ENCODE measurements around the gene ATP8A2. TPM values are rescaled to one million over a fixed set of nuclear protein-coding genes. Genes with fewer than 3 reads are reported as not detected.

Gene ATP8A2
- total RNA-seq, 3 donors from 2014 or later (not counting 1 experiment from before 2014, with no cell fraction given), result 0.43 to 0.68 (median 0.59) TPM

DNA sequence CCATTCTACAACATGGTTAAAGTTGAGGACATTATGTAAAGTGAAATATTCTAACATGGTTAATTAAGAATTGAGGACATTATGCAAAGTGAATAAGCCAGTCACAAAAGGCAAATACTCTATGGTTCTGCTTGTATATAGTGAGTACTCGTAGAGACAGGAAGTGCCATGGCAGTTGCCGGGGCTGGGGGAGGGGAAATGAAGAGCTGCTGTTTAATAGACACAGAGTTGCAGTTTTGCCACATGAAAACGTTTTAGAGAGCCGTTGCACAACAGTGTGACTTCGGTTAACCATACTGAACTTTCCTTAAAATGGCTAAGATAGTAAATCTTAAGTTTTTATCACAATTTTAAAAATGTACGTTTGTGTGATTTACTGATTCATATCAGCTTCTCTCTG lies 503.1 kb downstream of the ATP8A2 start:
- H3K4me3 ChIP-seq (ENCODE audit: low read length), result no peak overlapping the region
- H3K36me3 ChIP-seq (ENCODE audit: control insufficient read depth, insufficient read depth, low read length), result no peaks in the 10 kb centered on the region
- no peaks in the 10 kb centered on the region for H3K27me3 ChIP-seq (ENCODE audit: control insufficient read depth, insufficient read depth, low read length)
- peaks cover 12% of the 10 kb centered on the region for H3K4me1 ChIP-seq (ENCODE audit: control insufficient read depth, insufficient read depth, low read length)
- peak; percentile 35 to 81 for DNase-seq
- H3K4me3 Mint-ChIP-seq, result peak overlapping the region; percentile 18
- 21% methylated on average over 5 of the region's 6 CpGs for WGBS (ENCODE audit: insufficient coverage)
- no peaks in the 10 kb centered on the region for H3K27me3 Mint-ChIP-seq (ENCODE audit: low read depth in 2 of 2)
- TF ChIP-seq, protein P1, sequence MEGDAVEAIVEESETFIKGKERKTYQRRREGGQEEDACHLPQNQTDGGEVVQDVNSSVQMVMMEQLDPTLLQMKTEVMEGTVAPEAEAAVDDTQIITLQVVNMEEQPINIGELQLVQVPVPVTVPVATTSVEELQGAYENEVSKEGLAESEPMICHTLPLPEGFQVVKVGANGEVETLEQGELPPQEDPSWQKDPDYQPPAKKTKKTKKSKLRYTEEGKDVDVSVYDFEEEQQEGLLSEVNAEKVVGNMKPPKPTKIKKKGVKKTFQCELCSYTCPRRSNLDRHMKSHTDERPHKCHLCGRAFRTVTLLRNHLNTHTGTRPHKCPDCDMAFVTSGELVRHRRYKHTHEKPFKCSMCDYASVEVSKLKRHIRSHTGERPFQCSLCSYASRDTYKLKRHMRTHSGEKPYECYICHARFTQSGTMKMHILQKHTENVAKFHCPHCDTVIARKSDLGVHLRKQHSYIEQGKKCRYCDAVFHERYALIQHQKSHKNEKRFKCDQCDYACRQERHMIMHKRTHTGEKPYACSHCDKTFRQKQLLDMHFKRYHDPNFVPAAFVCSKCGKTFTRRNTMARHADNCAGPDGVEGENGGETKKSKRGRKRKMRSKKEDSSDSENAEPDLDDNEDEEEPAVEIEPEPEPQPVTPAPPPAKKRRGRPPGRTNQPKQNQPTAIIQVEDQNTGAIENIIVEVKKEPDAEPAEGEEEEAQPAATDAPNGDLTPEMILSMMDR (IDR thresholded peaks at IDR 0.05), result no peak
- peaks cover 0 to 3% of the 10 kb centered on the region in 2 donors for H3K9me3 Mint-ChIP-seq
- H3K9me3 ChIP-seq (ENCODE audit: control insufficient read depth, insufficient read depth, low read length), result no peaks in the 10 kb centered on the region
- intact Hi-C loops (cut with micrococcal nuclease), result loop anchor here (1.0 kb wide), 1 partner anchor 26 kb away; no protein-coding TSS in a partner anchor
- peak; percentile 83 to 91 (median 87) for ATAC-seq
- no peaks in the 10 kb centered on the region for H3K36me3 Mint-ChIP-seq
- H3K4me1 Mint-ChIP-seq, result peaks cover 20 to 28% of the 10 kb centered on the region in 2 donors
- peak overlapping the region; percentile 53 for H3K27ac ChIP-seq (ENCODE audit: low read length)
- H3K27ac Mint-ChIP-seq, result peak overlapping the region; percentile 17 to 71

DNA sequence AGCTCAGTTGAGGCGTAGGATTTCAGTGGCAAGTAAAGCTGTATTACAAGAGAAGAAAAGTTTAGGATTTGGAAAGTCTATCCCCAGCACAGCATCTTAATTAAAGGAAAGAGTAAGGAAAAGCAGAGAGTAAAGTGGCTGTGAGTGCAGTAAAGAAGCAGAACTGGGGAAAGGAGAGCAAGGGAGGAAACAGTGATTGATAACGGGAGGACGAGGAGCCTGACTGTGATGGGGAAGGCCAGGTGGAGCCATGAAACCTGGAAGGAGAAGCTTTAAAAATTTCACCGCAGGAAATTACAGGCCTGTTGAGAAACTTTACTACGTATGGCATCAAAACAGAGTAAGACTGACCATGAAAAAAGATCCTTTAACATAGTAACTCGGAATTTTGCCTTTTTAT lies 504.5 kb downstream of the ATP8A2 start:
- TF ChIP-seq, protein P1 (IDR thresholded peaks at IDR 0.05), result no peak
- intact Hi-C loops (cut with micrococcal nuclease), result no loop called here
- no peak overlapping the region for H3K27ac ChIP-seq (ENCODE audit: low read length)
- Mint-ChIP-seq H3K4me1 (peaks cover 14 to 22% of the 10 kb centered on the region in 2 donors), H3K9me3 (peaks cover 0 to 3% of the 10 kb centered on the region in 2 donors), H3K27me3 (ENCODE audit: low read depth in 2 of 2) (no peaks in the 10 kb centered on the region), H3K4me3 (no peak overlapping the region), H3K27ac (peak overlapping the region in 1 of 2 donors; percentile 0), H3K36me3 (no peaks in the 10 kb centered on the region)
- no peaks in the 10 kb centered on the region for H3K36me3 ChIP-seq (ENCODE audit: control insufficient read depth, insufficient read depth, low read length)
- peaks cover 12% of the 10 kb centered on the region for H3K4me1 ChIP-seq (ENCODE audit: control insufficient read depth, insufficient read depth, low read length)
- 86% methylated on average over 6 of the region's 6 CpGs for WGBS (ENCODE audit: insufficient coverage)
- DNase-seq, result no peak
- H3K27me3 ChIP-seq (ENCODE audit: control insufficient read depth, insufficient read depth, low read length), result no peaks in the 10 kb centered on the region
- H3K9me3 ChIP-seq (ENCODE audit: control insufficient read depth, insufficient read depth, low read length), result no peaks in the 10 kb centered on the region
- no peak for ATAC-seq
- no peak overlapping the region for H3K4me3 ChIP-seq (ENCODE audit: low read length)

DNA sequence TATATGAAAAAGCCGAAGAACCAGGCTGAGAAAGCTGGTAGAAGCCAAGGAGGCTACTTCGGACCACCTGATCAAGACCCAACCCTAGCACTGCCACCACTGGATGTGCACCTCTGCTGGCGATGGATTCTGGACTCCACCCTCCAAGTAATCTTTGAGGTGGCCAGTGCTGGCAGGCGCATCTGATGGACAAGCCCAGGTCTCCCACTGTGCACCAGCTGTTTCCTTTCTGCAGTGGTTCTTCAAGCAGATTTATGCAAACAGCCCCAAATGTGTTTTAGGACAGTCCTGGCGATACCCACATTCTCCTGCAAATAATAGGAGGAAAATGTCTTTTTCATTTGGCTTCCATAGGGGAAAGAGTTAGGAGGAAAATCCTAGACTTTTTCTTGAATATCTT lies 507.7 kb downstream of the ATP8A2 start:
- no peak overlapping the region for H3K4me3 Mint-ChIP-seq
- WGBS (ENCODE audit: insufficient coverage), result 90% methylated on average over 4 of the region's 5 CpGs
- Histone ChIP-seq H3K9me3 (ENCODE audit: control insufficient read depth, insufficient read depth, low read length) (no peaks in the 10 kb centered on the region), H3K27ac (ENCODE audit: low read length) (no peak overlapping the region), H3K4me3 (ENCODE audit: low read length) (no peak overlapping the region), H3K27me3 (ENCODE audit: control insufficient read depth, insufficient read depth, low read length) (no peaks in the 10 kb centered on the region), H3K36me3 (ENCODE audit: control insufficient read depth, insufficient read depth, low read length) (no peaks in the 10 kb centered on the region), H3K4me1 (ENCODE audit: control insufficient read depth, insufficient read depth, low read length) (peaks cover 4% of the 10 kb centered on the region)
- TF ChIP-seq, protein P1 (IDR thresholded peaks at IDR 0.05), result no peak
- H3K27me3 Mint-ChIP-seq (ENCODE audit: low read depth in 2 of 2), result no peaks in the 10 kb centered on the region
- peaks cover 6 to 13% of the 10 kb centered on the region in 2 donors for H3K4me1 Mint-ChIP-seq
- H3K36me3 Mint-ChIP-seq, result no peaks in the 10 kb centered on the region
- no peak for DNase-seq
- ATAC-seq, result no peak
- no peaks in the 10 kb centered on the region for H3K9me3 Mint-ChIP-seq
- intact Hi-C loops (cut with micrococcal nuclease), result no loop called here
- no peak overlapping the region for H3K27ac Mint-ChIP-seq

Measured in natural killer cell (primary cell).